Esophagus (tissue), 2 donors: ENCODE measurements around the gene PIK3R4. TPM values are rescaled to one million over a fixed set of nuclear protein-coding genes. Genes with fewer than 3 reads are reported as not detected.

Experiments
- H3K27ac ChIP-seq, 2 donors: one replicate each; pipeline ENCODE4 v1.5.1; 2013; ENCODE audit warnings: low read depth in 2 of 2, mild to moderate bottlenecking in 2 of 2, inconsistent platforms in 1 of 2, low read length in 1 of 2, moderate library complexity in 1 of 2
- H3K27me3 ChIP-seq, 2 donors: one replicate each; pipeline ENCODE4 v1.6.1; 2013; ENCODE audit warnings: low read length in 2 of 2, control low read depth in 1 of 2, mild to moderate bottlenecking in 1 of 2; ENCODE audit not compliant: insufficient read depth in 2 of 2, control insufficient read depth in 1 of 2
- H3K36me3 ChIP-seq, 2 donors: one replicate each; pipeline ENCODE4 v1.6.1; 2013; ENCODE audit warnings: low read length in 1 of 2; ENCODE audit not compliant: control insufficient read depth in 2 of 2, insufficient read depth in 2 of 2
- H3K4me1 ChIP-seq, 2 donors: one replicate each; pipeline ENCODE4 v1.6.1; 2013; ENCODE audit warnings: low read length in 1 of 2; ENCODE audit not compliant: control insufficient read depth in 2 of 2, insufficient read depth in 2 of 2
- H3K4me3 ChIP-seq, 2 donors: one replicate each; pipeline ENCODE4 v1.5.1; 2013; ENCODE audit warnings: low read length in 2 of 2, mild to moderate bottlenecking in 2 of 2, low read depth in 1 of 2, moderate library complexity in 1 of 2
- H3K9me3 ChIP-seq, 2 donors: one replicate each; pipeline ENCODE4 v1.6.1; 2013; ENCODE audit warnings: mild to moderate bottlenecking in 2 of 2, low read depth in 1 of 2, low read length in 1 of 2, moderate library complexity in 1 of 2; ENCODE audit not compliant: control insufficient read depth in 2 of 2, insufficient read depth in 1 of 2
- WGBS, 2 donors: extraction: QIAGEN DNeasy Blood & Tissue Kit; methylation state at CpG; one replicate each; pipeline ENCODE4 v1.1.7; 2013; 5-methylcytosine and 5-hydroxymethylcytosine counted together
- polyA plus RNA-seq, 2 donors: library from polyadenylated mRNA; stranded (reverse); fragments of 200-250 nt; gene quantifications; one replicate each; pipeline ENCODE4 v1.2.3, GENCODE V29; 2013
- donor health status: healthy with polysubstance abuse.
- donor health status: Bipolar disorder and iron deficiency.

Gene PIK3R4
- polyA plus RNA-seq, 2 donors: 17.9 to 20.7 TPM

DNA sequence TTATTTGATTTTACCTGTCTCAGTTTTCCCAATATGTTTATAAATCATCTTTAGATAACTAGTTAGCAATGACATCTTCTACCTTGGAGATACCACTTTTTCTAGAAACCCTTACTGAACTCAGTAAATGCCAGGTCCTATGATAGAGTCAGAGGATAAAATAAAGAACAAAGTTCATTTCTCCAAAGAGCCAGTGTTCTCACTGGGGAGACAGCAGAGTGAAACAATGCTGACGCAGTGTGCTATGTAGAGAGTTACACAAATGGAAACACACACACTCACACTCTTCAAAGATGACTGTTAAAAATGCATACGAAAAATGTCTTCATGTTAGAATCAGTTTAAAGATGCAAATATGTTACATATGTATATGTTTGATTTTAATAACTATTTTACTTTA, 111.3 kb downstream of the PIK3R4 start:
- Histone ChIP-seq H3K36me3 (no peaks in the 10 kb centered on the region), H3K27me3 (no peaks in the 10 kb centered on the region), H3K27ac (no peak overlapping the region), H3K4me3 (no peak overlapping the region), H3K9me3 (no peaks in the 10 kb centered on the region), H3K4me1 (no peaks in the 10 kb centered on the region)
- WGBS, 2 donors: 83 to 86% methylated on average over 2 of the region's 2 CpGs

Other genes with a start within 250 kb of the PIK3R4 start
- gene COL6A6, start 229.7 kb downstream of the PIK3R4 start, polyA plus RNA-seq: under 1 TPM; 0.02 to 0.04 TPM
- gene ATP2C1, start 147.3 kb upstream of the PIK3R4 start, polyA plus RNA-seq: 10 to 100 TPM; 19.9 to 23.0 TPM